GM04504 (cell line): Measurements from ENCODE around the gene TP53BP1.
"Not testable (repeated sequence)": the region's sequence is repeated elsewhere in the genome, so short reads cannot be mapped to it uniquely, and the experiment has no call there.

Experiments used
- DNase-seq: peaks from one replicate; pipeline ENCODE4 v3.0.0-alpha.2; 2012; ENCODE audit warnings: low read depth

Gene TP53BP1, protein sequence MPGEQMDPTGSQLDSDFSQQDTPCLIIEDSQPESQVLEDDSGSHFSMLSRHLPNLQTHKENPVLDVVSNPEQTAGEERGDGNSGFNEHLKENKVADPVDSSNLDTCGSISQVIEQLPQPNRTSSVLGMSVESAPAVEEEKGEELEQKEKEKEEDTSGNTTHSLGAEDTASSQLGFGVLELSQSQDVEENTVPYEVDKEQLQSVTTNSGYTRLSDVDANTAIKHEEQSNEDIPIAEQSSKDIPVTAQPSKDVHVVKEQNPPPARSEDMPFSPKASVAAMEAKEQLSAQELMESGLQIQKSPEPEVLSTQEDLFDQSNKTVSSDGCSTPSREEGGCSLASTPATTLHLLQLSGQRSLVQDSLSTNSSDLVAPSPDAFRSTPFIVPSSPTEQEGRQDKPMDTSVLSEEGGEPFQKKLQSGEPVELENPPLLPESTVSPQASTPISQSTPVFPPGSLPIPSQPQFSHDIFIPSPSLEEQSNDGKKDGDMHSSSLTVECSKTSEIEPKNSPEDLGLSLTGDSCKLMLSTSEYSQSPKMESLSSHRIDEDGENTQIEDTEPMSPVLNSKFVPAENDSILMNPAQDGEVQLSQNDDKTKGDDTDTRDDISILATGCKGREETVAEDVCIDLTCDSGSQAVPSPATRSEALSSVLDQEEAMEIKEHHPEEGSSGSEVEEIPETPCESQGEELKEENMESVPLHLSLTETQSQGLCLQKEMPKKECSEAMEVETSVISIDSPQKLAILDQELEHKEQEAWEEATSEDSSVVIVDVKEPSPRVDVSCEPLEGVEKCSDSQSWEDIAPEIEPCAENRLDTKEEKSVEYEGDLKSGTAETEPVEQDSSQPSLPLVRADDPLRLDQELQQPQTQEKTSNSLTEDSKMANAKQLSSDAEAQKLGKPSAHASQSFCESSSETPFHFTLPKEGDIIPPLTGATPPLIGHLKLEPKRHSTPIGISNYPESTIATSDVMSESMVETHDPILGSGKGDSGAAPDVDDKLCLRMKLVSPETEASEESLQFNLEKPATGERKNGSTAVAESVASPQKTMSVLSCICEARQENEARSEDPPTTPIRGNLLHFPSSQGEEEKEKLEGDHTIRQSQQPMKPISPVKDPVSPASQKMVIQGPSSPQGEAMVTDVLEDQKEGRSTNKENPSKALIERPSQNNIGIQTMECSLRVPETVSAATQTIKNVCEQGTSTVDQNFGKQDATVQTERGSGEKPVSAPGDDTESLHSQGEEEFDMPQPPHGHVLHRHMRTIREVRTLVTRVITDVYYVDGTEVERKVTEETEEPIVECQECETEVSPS (N-terminal part only)

DNA sequence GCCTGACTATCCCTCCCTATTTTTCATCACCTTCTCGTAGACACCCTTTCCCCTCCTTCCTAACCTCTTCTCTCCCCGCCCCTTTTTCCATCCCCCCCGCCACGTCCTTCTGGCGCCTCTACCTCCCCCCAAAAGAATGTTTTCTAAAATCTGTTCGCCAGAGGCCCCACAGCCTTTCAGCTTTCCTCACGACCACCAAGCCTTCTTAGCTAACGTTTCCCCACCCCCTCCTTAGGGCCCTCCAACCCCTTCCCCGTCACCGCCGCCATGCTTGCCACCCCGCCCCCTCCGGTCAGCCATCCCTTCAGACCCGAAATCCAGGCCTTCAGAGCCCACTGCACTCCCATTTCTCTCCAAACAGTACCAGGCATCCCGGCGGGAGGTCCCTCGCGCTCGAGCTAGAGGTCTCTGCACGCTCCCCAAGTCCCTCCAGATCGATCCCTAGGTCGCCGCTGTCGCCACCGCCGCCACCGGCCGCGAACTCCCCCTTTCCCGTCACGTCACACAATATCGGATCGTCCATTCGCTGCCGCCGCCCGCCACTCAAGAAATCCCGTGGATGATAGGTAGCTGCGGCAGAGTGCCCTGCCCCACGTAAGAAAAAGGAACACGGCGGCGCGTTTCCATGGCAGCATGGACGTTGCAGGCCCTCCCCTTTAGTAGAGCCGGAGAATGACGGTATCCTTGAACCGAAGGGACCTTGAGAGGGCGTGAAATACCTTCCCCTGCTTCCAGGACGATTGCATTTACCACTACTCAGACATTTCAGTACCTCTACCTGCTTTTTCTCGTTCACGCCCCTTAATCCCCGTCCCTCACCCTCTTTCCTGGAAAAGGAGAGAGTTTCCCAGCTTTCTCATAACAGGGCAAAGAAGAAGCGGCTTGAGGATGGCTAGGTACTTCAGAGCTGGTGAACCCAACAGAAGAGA lies at the start of gene TP53BP1:
TP53BP1 (minus strand) TSS at position 484 of the 929 bp plus-strand sequence; CDS start at position 371, 113 bp downstream.
- peak; percentile 86 for DNase-seq

DNA sequence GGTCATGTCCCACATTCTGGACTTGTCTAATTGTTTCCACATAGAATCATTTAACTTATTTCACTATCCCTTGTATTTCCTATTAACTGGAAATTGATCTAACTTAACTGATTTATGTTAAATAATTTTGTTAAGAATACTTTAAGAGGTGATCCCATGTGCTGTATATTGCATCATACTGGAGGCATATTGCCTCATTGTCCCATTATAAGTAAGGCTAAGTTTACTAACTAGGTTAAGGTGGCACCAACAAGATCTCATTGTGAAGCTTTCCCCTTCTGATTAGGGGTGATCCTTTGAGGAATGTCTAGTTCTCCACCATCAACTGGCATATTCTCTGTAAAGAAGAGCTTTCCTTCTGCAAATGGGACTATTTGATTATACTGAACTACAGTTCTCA lies 48.8 kb upstream of the TP53BP1 start:
- no peak for DNase-seq

DNA sequence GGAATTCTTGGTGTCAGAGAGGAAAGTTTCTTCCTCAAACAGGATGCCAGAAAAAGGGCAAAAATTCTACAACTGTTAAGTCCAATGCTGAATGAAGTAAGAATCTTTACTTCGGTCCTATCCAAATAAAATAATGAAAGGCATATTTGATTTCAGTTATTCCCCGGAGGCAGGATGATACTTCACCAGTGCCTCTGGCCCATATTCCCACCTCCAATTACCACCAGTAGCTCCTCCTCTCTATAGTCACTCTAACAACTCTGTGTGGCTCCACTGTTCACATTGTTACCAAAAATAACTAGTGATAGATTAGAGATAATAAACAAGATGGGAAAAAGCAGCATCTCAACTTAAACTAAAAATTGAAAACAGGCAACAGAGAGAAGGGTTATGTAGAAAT lies 45.1 kb upstream of the TP53BP1 start:
- no peak for DNase-seq

DNA sequence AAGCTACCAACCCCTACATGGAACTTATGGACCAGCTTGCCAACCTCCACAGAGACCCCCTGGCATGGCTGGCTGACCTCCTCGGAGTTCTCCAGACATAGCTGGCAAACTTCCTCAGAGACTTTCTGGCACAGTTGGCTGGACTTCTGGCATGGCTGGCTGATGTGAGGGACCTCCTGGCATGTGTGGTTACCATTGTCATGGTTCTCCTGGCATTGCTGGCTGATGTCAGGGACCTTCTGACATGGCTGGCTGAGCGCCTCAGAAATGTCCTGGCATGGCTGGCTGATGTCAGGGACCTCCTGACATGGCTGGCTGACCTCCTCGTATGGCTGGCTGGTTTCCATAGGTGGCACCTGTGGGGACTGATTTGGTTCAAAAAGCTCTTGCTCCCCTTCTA lies 41.9 kb upstream of the TP53BP1 start:
- DNase-seq = no peak

DNA sequence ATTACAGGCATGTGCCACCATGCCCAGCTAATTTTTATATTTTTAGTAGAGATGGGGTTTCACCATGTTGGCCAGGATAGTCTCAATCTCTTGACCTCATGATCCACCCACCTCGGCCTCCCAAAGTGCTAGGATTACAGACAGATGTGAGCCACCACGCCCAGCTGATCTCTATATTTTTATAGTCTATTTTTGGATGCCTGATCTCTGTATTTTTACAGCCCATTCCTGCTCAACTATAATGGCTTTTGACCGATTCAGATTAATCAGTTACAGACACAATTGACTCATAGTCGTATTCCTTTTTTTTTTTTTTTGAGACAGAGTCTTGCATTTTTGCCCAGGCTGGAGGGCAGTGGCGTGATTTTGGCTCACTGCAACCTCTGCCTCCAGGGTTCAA lies 39.9 kb upstream of the TP53BP1 start:
- DNase-seq = not testable (repeated sequence)

DNA sequence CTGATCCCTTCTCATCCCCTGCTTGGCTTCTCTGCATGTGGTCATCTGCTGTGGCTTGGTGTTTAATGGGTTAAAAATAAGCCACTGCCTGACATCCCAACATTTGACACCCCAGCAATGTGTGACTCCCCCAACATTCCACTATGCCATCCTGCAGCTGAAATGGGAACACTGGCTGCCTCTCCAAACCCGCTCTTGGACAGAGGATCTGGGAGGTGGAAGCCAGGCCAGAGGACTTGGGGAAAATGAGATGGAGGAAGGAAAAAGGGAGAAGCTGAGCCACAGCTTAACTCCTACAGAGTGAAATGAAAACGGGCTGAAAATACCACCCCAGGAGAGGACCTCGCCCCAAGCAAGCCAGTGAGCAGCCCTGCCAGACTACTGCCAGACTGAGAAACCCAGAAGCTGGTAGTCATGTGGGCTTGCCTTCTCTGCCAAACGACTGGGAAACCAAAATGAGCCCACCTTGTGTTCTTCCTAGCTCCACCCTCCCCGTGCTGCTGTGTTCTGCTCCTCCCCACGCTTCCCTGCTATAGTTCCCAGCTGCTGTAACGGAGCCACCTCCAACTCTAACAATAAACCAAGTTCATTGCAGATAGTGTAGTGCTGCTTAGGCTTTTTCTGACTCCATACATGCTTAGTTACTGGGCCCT lies 38.2 kb upstream of the TP53BP1 start:
- DNase-seq = no peak

DNA sequence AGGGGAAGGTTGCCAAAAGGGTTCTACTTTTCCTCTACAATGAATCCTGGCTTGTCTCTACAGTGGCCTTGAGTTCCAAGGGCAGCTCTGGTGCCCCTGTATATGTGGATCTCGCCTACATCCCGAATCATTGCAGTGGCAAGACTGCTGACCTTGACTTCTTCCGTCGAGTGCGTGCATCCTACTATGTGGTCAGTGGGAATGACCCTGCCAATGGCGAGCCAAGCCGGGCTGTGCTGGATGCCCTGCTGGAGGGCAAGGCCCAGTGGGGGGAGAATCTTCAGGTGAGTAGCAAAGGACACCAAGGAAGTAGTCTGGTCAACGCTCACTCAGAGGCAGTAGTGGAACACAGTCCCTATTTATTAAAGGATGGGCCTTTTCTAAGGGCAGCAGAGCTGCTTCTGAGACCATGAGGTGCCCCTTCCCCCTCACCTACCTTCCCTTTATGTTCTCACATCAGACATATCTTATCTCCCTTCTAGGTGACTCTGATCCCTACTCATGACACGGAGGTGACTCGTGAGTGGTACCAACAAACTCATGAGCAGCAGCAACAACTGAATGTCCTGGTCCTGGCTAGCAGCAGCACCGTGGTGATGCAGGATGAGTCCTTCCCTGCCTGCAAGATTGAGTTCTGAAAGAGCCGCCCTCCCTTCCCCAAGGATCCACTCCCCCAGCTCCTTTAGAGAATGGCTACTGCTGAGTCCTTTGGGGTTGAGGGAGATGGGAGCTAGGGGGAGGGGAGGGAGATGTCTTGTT lies 36.8 kb upstream of the TP53BP1 start:
- DNase-seq = no peak

DNA sequence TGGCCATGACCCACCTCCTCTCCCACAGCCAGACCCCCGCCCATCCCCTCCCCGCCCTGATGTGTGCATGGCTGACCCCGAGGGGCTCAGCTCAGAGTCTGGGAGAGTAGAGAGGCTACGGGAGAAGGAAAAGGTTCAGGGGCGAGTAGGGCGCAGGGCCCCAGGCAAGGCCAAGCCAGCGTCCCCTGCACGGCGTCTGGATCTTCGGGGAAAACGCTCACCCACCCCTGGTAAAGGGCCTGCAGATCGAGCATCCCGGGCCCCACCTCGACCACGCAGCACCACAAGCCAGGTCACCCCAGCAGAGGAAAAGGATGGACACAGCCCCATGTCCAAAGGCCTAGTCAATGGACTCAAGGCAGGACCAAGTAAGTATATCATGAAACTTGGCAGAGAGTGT lies 36.2 kb upstream of the TP53BP1 start:
- no peak for DNase-seq

DNA sequence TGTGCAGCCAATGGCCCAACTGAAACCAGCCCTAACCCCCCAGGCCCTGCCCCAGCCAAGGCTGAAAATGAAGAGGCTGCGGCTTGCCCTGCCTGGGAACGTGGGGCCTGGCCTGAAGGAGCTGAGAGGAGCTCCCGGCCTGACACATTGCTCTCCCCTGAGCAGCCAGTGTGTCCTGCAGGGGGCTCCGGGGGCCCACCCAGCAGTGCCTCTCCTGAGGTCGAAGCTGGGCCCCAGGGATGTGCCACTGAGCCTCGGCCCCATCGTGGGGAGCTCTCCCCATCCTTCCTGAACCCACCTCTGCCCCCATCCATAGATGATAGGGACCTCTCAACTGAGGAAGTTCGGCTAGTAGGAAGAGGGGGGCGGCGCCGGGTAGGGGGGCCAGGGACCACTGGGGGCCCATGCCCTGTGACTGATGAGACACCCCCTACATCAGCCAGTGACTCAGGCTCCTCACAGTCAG lies 35.6 kb upstream of the TP53BP1 start:
- DNase-seq = no peak

DNA sequence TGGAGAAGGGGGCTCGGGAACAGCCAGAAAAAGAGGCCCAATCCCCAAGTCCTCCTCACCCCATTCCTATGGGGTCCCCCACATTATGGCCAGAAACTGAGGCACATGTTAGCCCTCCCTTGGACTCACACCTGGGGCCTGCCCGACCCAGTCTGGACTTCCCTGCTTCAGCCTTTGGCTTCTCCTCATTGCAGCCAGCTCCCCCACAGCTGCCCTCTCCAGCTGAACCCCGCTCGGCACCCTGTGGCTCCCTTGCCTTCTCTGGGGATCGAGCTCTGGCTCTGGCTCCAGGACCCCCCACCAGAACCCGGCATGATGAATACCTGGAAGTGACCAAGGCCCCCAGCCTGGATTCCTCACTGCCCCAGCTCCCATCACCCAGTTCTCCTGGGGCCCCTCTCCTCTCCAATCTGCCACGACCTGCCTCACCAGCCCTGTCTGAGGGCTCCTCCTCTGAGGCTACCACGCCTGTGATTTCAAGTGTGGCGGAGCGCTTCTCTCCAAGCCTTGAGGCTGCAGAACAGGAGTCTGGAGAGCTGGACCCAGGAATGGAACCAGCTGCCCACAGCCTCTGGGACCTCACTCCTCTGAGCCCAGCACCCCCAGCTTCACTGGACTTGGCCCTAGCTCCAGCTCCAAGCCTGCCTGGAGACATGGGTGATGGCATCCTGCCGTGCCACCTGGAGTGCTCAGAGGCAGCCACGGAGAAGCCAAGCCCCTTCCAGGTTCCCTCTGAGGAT lies 35.0 kb upstream of the TP53BP1 start:
- DNase-seq = no peak

DNA sequence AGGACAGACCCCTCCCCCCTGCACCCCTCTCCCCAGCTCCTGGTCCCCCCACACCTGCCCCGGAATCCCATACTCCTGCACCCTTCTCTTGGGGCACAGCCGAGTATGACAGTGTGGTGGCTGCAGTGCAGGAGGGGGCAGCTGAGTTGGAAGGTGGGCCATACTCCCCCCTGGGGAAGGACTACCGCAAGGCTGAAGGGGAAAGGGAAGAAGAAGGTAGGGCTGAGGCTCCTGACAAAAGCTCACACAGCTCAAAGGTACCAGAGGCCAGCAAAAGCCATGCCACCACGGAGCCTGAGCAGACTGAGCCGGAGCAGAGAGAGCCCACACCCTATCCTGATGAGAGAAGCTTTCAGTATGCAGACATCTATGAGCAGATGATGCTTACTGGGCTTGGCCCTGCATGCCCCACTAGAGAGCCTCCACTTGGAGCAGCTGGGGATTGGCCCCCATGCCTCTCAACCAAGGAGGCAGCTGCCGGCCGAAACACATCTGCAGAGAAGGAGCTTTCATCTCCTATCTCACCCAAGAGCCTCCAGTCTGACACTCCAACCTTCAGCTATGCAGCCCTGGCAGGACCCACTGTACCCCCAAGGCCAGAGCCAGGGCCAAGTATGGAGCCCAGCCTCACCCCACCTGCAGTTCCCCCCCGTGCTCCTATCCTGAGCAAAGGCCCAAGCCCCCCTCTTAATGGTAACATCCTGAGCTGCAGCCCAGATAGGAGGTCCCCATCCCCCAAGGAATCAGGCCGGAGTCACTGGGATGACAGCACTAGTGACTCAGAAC lies 34.3 kb upstream of the TP53BP1 start:
- DNase-seq = no peak

DNA sequence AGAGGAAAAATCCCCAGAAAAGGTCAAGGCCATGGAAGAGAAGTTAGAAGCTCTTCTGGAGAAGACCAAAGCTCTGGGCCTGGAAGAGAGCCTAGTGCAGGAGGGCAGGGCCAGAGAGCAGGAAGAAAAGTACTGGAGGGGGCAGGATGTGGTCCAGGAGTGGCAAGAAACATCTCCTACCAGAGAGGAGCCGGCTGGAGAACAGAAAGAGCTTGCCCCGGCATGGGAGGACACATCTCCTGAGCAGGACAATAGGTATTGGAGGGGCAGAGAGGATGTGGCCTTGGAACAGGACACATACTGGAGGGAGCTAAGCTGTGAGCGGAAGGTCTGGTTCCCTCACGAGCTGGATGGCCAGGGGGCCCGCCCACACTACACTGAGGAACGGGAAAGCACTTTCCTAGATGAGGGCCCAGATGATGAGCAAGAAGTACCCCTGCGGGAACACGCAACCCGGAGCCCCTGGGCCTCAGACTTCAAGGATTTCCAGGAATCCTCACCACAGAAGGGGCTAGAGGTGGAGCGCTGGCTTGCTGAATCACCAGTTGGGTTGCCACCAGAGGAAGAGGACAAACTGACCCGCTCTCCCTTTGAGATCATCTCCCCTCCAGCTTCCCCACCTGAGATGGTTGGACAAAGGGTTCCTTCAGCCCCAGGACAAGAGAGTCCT lies 33.4 kb upstream of the TP53BP1 start:
- DNase-seq = no peak

DNA sequence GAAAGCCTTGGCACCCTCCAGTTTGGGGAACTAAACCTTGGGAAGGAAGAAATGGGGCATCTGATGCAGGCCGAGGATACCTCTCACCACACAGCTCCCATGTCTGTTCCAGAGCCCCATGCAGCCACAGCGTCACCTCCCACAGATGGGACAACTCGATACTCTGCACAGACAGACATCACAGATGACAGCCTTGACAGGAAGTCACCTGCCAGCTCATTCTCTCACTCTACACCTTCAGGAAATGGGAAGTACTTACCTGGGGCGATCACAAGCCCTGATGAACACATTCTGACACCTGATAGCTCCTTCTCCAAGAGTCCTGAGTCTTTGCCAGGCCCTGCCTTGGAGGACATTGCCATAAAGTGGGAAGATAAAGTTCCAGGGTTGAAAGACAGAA lies 32.2 kb upstream of the TP53BP1 start:
- no peak for DNase-seq

DNA sequence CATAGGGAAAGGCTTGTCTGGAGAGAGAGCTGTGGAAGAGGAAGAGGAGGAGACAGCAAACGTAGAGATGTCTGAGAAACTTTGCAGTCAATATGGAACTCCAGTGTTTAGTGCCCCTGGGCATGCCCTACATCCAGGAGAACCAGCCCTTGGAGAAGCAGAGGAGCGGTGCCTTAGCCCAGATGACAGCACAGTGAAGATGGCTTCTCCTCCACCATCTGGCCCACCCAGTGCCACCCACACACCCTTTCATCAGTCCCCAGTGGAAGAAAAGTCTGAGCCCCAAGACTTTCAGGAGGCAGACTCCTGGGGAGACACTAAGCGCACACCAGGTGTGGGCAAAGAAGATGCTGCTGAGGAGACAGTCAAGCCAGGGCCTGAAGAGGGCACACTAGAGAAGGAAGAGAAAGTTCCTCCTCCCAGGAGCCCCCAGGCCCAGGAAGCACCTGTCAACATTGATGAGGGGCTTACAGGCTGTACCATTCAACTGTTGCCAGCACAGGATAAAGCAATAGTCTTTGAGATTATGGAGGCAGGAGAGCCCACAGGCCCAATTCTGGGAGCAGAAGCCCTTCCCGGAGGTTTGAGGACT lies 31.4 kb upstream of the TP53BP1 start:
- no peak for DNase-seq

DNA sequence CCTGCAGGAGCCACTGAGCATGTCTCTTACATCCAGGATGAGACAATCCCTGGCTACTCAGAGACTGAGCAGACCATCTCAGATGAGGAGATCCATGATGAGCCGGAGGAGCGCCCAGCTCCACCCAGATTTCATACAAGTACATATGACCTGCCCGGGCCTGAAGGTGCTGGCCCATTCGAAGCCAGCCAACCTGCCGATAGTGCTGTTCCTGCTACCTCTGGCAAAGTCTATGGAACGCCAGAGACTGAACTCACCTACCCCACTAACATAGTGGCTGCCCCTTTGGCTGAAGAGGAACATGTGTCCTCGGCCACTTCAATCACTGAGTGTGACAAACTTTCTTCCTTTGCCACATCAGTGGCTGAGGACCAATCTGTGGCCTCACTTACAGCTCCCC lies 30.7 kb upstream of the TP53BP1 start:
- DNase-seq = no peak

DNA sequence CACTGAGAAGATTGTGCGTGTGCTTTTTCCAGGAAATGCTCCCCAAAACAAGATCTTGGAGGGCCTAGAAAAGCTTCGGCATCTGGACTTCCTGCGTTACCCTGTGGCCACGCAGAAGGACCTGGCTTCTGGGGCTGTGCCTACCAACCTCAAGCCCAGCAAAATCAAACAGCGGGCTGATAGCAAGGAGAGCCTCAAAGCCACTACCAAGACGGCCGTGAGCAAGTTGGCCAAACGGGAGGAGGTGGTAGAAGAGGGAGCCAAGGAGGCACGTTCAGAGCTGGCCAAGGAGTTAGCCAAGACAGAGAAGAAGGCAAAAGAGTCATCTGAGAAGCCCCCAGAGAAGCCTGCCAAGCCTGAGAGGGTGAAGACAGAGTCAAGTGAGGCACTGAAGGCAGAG lies 29.3 kb upstream of the TP53BP1 start:
- DNase-seq = no peak

DNA sequence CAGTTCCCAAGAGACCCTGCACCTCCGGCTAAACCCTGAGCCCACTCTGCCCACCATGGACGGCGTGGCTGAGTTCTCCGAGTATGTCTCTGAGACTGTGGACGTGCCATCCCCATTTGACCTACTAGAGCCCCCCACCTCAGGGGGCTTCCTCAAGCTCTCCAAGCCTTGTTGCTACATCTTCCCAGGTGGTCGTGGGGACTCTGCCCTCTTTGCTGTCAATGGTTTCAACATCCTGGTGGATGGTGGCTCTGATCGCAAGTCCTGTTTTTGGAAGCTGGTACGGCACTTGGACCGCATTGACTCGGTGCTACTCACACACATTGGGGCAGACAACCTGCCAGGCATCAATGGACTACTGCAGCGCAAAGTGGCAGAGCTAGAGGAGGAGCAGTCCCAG lies 28.5 kb upstream of the TP53BP1 start:
- DNase-seq = no peak
